T-cell (primary cell): Measurements from ENCODE around the gene PRMT3. TPM values are rescaled to one million over a fixed set of nuclear protein-coding genes. Genes with fewer than 3 reads are reported as not detected.

Source experiments
- ATAC-seq, 4 experiments: fragments of 200-7000 bp in 3 of 4; fragments of 150-1000 bp in 1 of 4; cut with Tn5 transposase; replicated peaks in 1 of 4; 1 replicate in 3 of 4; 2 replicates in 1 of 4; pipeline ENCODE4 v1.10.0; 2021; ENCODE audit warnings: moderate library complexity in 3 of 4, mild to moderate bottlenecking in 2 of 4, moderate number of reproducible peaks in 1 of 4
- CTCF ChIA-PET, 2 donors: fragments of 300-600 bp; sonication (Branson Sonifier 250); formaldehyde crosslinking; loops; one replicate each; lab custom pipeline; 2022; ENCODE audit warnings: antibody characterized with exemption in 2 of 2; lab: Charles Lee
- POLR2A ChIA-PET, 2 donors: fragments of 300-600 bp; sonication (Branson Sonifier 250); formaldehyde crosslinking; loops; one replicate each; lab custom pipeline; 2022; ENCODE audit warnings: antibody characterized with exemption in 2 of 2; lab: Charles Lee
- DNase-seq, 35 experiments: peaks; one replicate each; pipeline versions ENCODE4 v3.0.0 to v3.0.0-alpha.2; 2013 to 2023
- H3K27ac ChIP-seq: one replicate; pipeline ENCODE4 v1.5.1; 2013; ENCODE audit warnings: low read length
- H3K27me3 ChIP-seq, 2 experiments: replicated peaks in 1 of 2; 1 replicate in 1 of 2; 2 replicates in 1 of 2; pipeline versions ENCODE4 v1.6.1 to v1.7.0; 2013; ENCODE audit warnings: low read length in 1 of 2, mixed read lengths in 1 of 2; ENCODE audit not compliant: control insufficient read depth in 2 of 2, insufficient read depth in 2 of 2; ENCODE audit errors: extremely low read depth in 1 of 2
- H3K36me3 ChIP-seq, 2 donors: 1 replicate in 1 of 2; 2 replicates in 1 of 2; pipeline versions ENCODE4 v1.6.1 to v1.7.0; 2013; ENCODE audit warnings: low read length in 1 of 2; ENCODE audit not compliant: control insufficient read depth in 2 of 2, insufficient read depth in 1 of 2; ENCODE audit errors: extremely low read depth in 1 of 2
- H3K4me1 ChIP-seq, 2 experiments: 1 replicate in 1 of 2; 2 replicates in 1 of 2; pipeline versions ENCODE4 v1.6.1 to v1.7.0; 2013; ENCODE audit warnings: low read length in 2 of 2, mixed read lengths in 1 of 2; ENCODE audit not compliant: insufficient read depth in 2 of 2, control insufficient read depth in 1 of 2; ENCODE audit errors: extremely low read depth in 1 of 2
- H3K4me3 ChIP-seq, 2 donors: 1 replicate in 1 of 2; 2 replicates in 1 of 2; pipeline versions ENCODE4 v1.5.1 to v1.7.0; 2013; ENCODE audit warnings: mild to moderate bottlenecking in 2 of 2, low read length in 1 of 2, moderate library complexity in 1 of 2; ENCODE audit not compliant: control insufficient read depth in 1 of 2; ENCODE audit errors: extremely low read depth in 1 of 2
- H3K9me3 ChIP-seq: 2 replicates; pipeline ENCODE4 v1.7.0; 2013
- H3K27ac Mint-ChIP-seq, 2 donors: one replicate each; pipeline ENCODE4 v1.8.0; 2020 to 2021; ENCODE audit warnings: mild to moderate bottlenecking in 2 of 2, mixed read lengths in 2 of 2
- H3K27me3 Mint-ChIP-seq, 2 donors: one replicate each; pipeline ENCODE4 v1.8.0; 2021 to 2022; ENCODE audit warnings: mixed read lengths in 2 of 2
- H3K36me3 Mint-ChIP-seq: one replicate; pipeline ENCODE4 v1.8.0; 2021; ENCODE audit warnings: mixed read lengths
- H3K4me1 Mint-ChIP-seq, 3 donors: one replicate each; pipeline ENCODE4 v1.8.0; 2020 to 2022; ENCODE audit warnings: mixed read lengths in 3 of 3, mild to moderate bottlenecking in 1 of 3
- H3K4me3 Mint-ChIP-seq, 3 donors: one replicate each; pipeline ENCODE4 v1.8.0; 2020 to 2022; ENCODE audit warnings: mild to moderate bottlenecking in 3 of 3, mixed read lengths in 3 of 3, moderate library complexity in 3 of 3
- H3K9me3 Mint-ChIP-seq, 3 donors: one replicate each; pipeline ENCODE4 v1.8.0; 2020 to 2022; ENCODE audit warnings: mixed read lengths in 3 of 3
- WGBS: methylation state at CpG from one replicate; pipeline ENCODE4 v1.1.5; 2013; ENCODE audit warnings: missing lambda C conversion rate; ENCODE audit not compliant: insufficient coverage; 5-methylcytosine and 5-hydroxymethylcytosine counted together
- total RNA-seq, 35 experiments: library from RNA in 6 of 35; stranded (reverse) in 6 of 35; fragments of 120-200 nt in 1 of 35; gene quantifications; one replicate each; pipeline versions ENCODE4 v1.2.1 to v1.2.4 and lab custom pipeline; 2013 to 2026

The PRMT3 gene
- total RNA-seq, 5 donors from 2014 or later (not counting 1 experiment from before 2014, with no cell fraction given): 12.9 to 19.5 (median 17.2) TPM

- Histone ChIP-seq H3K27ac (no peak overlapping the region), H3K36me3 (peaks cover 3 to 15% of the 10 kb centered on the region in 2 donors), H3K9me3 (no peaks in the 10 kb centered on the region), H3K4me1 (no peaks in the 10 kb centered on the region), H3K4me3 (no peak overlapping the region), H3K27me3 (no peaks in the 10 kb centered on the region)
- DNase-seq (no peak), ATAC-seq (no peak)
- H3K27ac Mint-ChIP-seq: no peak overlapping the region
- no peak overlapping the region for H3K4me3 Mint-ChIP-seq
- H3K4me1 Mint-ChIP-seq: peaks cover 6 to 11% (median 7%) of the 10 kb centered on the region in 3 donors
- CTCF ChIA-PET: no interaction called here
- H3K27me3 Mint-ChIP-seq: no peaks in the 10 kb centered on the region
- H3K36me3 Mint-ChIP-seq: peaks cover 67% of the 10 kb centered on the region
- POLR2A ChIA-PET: no interaction called here
- no peaks in the 10 kb centered on the region for H3K9me3 Mint-ChIP-seq
Observed at GRCh38 chr11:20415432-20415831, 27.9 kb downstream of the PRMT3 start.

GRCh38 chr11:20417771-20418170 lies 30.3 kb downstream of the PRMT3 start:
- Mint-ChIP-seq H3K4me1 (peaks cover 0 to 6% (median 2%) of the 10 kb centered on the region in 3 donors), H3K9me3 (no peaks in the 10 kb centered on the region), H3K27me3 (no peaks in the 10 kb centered on the region), H3K27ac (no peak overlapping the region), H3K4me3 (no peak overlapping the region), H3K36me3 (peaks cover 66% of the 10 kb centered on the region)
- CTCF ChIA-PET: no interaction called here
- Histone ChIP-seq H3K27me3 (no peaks in the 10 kb centered on the region), H3K36me3 (peaks cover 3 to 24% of the 10 kb centered on the region in 2 donors), H3K4me3 (no peak overlapping the region), H3K4me1 (no peaks in the 10 kb centered on the region), H3K27ac (no peak overlapping the region), H3K9me3 (no peaks in the 10 kb centered on the region)
- POLR2A ChIA-PET: no interaction called here
- ATAC-seq: no peak
- no CpG with 5 or more reads among the region's 2 CpGs for WGBS
- DNase-seq: no peak

GRCh38 chr11:20421946-20422345 lies 34.4 kb downstream of the PRMT3 start:
- ChIA-PET CTCF (no interaction called here), POLR2A (no interaction called here)
- Histone ChIP-seq H3K4me1 (no peaks in the 10 kb centered on the region), H3K36me3 (peaks cover 3 to 19% of the 10 kb centered on the region in 2 donors), H3K27me3 (no peaks in the 10 kb centered on the region), H3K4me3 (no peak overlapping the region), H3K27ac (no peak overlapping the region), H3K9me3 (no peaks in the 10 kb centered on the region)
- Mint-ChIP-seq H3K4me3 (no peak overlapping the region), H3K4me1 (peaks cover 0 to 3% (median 0%) of the 10 kb centered on the region in 3 donors), H3K27me3 (no peaks in the 10 kb centered on the region), H3K9me3 (no peaks in the 10 kb centered on the region), H3K36me3 (peaks cover 54% of the 10 kb centered on the region), H3K27ac (no peak overlapping the region)
- DNase-seq (no peak), ATAC-seq (no peak)
- 75% methylated on average over 1 of the region's 2 CpGs for WGBS

GRCh38 chr11:20429216-20429615 lies 41.7 kb downstream of the PRMT3 start:
- DNase-seq (no peak), ATAC-seq (no peak)
- H3K9me3 Mint-ChIP-seq: no peaks in the 10 kb centered on the region
- no peak overlapping the region for H3K27ac Mint-ChIP-seq
- Histone ChIP-seq H3K9me3 (no peaks in the 10 kb centered on the region), H3K27me3 (no peaks in the 10 kb centered on the region), H3K36me3 (peaks cover 0 to 17% of the 10 kb centered on the region in 2 donors), H3K27ac (no peak overlapping the region), H3K4me1 (no peaks in the 10 kb centered on the region), H3K4me3 (no peak overlapping the region)
- WGBS: 88% methylated on average over 2 of the region's 5 CpGs
- H3K27me3 Mint-ChIP-seq: no peaks in the 10 kb centered on the region
- H3K4me3 Mint-ChIP-seq: no peak overlapping the region
- ChIA-PET CTCF (no interaction called here), POLR2A (no interaction called here)
- H3K4me1 Mint-ChIP-seq: peaks cover 0 to 6% (median 6%) of the 10 kb centered on the region in 3 donors
- peaks cover 26% of the 10 kb centered on the region for H3K36me3 Mint-ChIP-seq

- no peaks in the 10 kb centered on the region for H3K9me3 ChIP-seq
- DNase-seq (no peak), ATAC-seq (no peak)
- peaks cover 29% of the 10 kb centered on the region for H3K36me3 Mint-ChIP-seq
- H3K4me3 ChIP-seq: no peak overlapping the region
- H3K27me3 ChIP-seq: no peaks in the 10 kb centered on the region
- H3K9me3 Mint-ChIP-seq: no peaks in the 10 kb centered on the region
- ChIA-PET CTCF (no interaction called here), POLR2A (no interaction called here)
- no peaks in the 10 kb centered on the region for H3K27me3 Mint-ChIP-seq
- H3K27ac Mint-ChIP-seq: no peak overlapping the region
- peaks cover 2 to 24% of the 10 kb centered on the region in 2 donors for H3K36me3 ChIP-seq
- no peak overlapping the region for H3K4me3 Mint-ChIP-seq
- WGBS: 100% methylated on average over 1 of the region's 2 CpGs
- peaks cover 0 to 11% (median 0%) of the 10 kb centered on the region in 3 donors for H3K4me1 Mint-ChIP-seq
- no peak overlapping the region for H3K27ac ChIP-seq
- H3K4me1 ChIP-seq: no peaks in the 10 kb centered on the region
Observed at GRCh38 chr11:20438637-20439036, 51.1 kb downstream of the PRMT3 start.

- Mint-ChIP-seq H3K36me3 (peaks cover 18% of the 10 kb centered on the region), H3K9me3 (no peaks in the 10 kb centered on the region), H3K27ac (no peak overlapping the region), H3K4me1 (peaks cover 0 to 4% (median 0%) of the 10 kb centered on the region in 3 donors), H3K27me3 (no peaks in the 10 kb centered on the region), H3K4me3 (no peak overlapping the region)
- H3K9me3 ChIP-seq: no peaks in the 10 kb centered on the region
- ChIA-PET CTCF (interaction anchor here in 1 of 2 donors (0.7 to 1.4 kb wide), 3 partner anchors 46 to 316 kb away, joined by 3 to 8 read pairs (median 3); no protein-coding TSS in a partner anchor), POLR2A (no interaction called here)
- H3K27ac ChIP-seq: no peak overlapping the region
- WGBS: 80% methylated on average over 1 of the region's 3 CpGs
- H3K36me3 ChIP-seq: peaks cover 0 to 5% of the 10 kb centered on the region in 2 donors
- no peak overlapping the region for H3K4me3 ChIP-seq
- H3K27me3 ChIP-seq: no peaks in the 10 kb centered on the region
- H3K4me1 ChIP-seq: no peaks in the 10 kb centered on the region
- ATAC-seq (no peak), DNase-seq (peak in 1 of 35 experiments; percentile 20)
Observed at GRCh38 chr11:20443596-20443995, 56.1 kb downstream of the PRMT3 start.

- Histone ChIP-seq H3K27ac (no peak overlapping the region), H3K4me1 (no peaks in the 10 kb centered on the region), H3K9me3 (no peaks in the 10 kb centered on the region), H3K36me3 (no peaks in the 10 kb centered on the region), H3K27me3 (no peaks in the 10 kb centered on the region), H3K4me3 (no peak overlapping the region)
- ChIA-PET POLR2A (no interaction called here), CTCF (interaction anchor here in 1 of 2 donors (1.4 kb wide), 1 partner anchor 47 kb away, joined by 8 read pairs; no protein-coding TSS in a partner anchor)
- DNase-seq: no peak
- WGBS: no CpG with 5 or more reads among the region's 1 CpG
- Mint-ChIP-seq H3K36me3 (peaks cover 18% of the 10 kb centered on the region), H3K9me3 (no peaks in the 10 kb centered on the region), H3K4me3 (no peak overlapping the region), H3K27ac (no peak overlapping the region), H3K27me3 (no peaks in the 10 kb centered on the region), H3K4me1 (peaks cover 0 to 4% (median 0%) of the 10 kb centered on the region in 3 donors)
- ATAC-seq: no peak
Observed at GRCh38 chr11:20444535-20444934, 57.0 kb downstream of the PRMT3 start.
